Measurements from ENCODE around the gene GSTM1.

- TF ChIP-seq EP300 (IDR thresholded peaks at IDR 0.05) (no peak), POLR2A (IDR thresholded peaks at IDR 0.05) (no peak), POLR2AphosphoS5 (IDR thresholded peaks at IDR 0.05) (no peak)
- TF ChIP-seq, protein P1, sequence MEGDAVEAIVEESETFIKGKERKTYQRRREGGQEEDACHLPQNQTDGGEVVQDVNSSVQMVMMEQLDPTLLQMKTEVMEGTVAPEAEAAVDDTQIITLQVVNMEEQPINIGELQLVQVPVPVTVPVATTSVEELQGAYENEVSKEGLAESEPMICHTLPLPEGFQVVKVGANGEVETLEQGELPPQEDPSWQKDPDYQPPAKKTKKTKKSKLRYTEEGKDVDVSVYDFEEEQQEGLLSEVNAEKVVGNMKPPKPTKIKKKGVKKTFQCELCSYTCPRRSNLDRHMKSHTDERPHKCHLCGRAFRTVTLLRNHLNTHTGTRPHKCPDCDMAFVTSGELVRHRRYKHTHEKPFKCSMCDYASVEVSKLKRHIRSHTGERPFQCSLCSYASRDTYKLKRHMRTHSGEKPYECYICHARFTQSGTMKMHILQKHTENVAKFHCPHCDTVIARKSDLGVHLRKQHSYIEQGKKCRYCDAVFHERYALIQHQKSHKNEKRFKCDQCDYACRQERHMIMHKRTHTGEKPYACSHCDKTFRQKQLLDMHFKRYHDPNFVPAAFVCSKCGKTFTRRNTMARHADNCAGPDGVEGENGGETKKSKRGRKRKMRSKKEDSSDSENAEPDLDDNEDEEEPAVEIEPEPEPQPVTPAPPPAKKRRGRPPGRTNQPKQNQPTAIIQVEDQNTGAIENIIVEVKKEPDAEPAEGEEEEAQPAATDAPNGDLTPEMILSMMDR (IDR thresholded peaks at IDR 0.05), result no peak
Measured at GRCh38 chr1:109669246-109669948, 18.2 kb upstream of the GSTM1 start.

Measured in stomach (tissue), 4 donors.